NK-92 (cell line): Measurements from ENCODE around the gene PRR36.
"Not testable (repeated sequence)": the region's sequence is repeated elsewhere in the genome, so short reads cannot be mapped to it uniquely, and the experiment has no call there.

Source experiments
- DNase-seq: peaks from one replicate; lab custom pipeline; 2025; ENCODE audit not compliant: unreplicated experiment; lab: John Stamatoyannopoulos, UW

Gene PRR36

GRCh38 chr19:7900401-7900870, 26.2 kb upstream of the PRR36 start:
- no peak for DNase-seq

DNA sequence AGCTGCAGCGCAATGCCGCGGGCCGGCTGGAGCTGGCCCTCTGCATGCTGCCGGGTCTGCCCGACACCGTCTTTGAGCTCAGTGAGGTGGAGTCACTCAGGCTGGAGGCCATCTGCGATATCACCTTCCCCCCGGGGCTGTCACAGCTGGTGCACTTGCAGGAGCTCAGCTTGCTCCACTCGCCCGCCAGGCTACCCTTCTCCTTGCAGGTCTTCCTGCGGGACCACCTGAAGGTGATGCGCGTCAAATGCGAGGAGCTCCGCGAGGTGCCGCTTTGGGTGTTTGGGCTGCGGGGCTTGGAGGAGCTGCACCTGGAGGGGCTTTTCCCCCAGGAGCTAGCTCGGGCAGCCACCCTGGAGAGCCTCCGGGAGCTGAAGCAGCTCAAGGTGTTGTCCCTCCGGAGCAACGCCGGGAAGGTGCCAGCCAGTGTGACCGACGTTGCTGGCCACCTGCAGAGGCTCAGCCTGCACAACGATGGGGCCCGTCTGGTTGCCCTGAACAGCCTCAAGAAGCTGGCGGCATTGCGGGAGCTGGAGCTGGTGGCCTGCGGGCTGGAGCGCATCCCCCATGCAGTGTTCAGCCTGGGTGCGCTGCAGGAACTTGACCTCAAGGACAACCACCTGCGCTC, 25.7 kb upstream of the PRR36 start:
- DNase-seq: no peak

DNA sequence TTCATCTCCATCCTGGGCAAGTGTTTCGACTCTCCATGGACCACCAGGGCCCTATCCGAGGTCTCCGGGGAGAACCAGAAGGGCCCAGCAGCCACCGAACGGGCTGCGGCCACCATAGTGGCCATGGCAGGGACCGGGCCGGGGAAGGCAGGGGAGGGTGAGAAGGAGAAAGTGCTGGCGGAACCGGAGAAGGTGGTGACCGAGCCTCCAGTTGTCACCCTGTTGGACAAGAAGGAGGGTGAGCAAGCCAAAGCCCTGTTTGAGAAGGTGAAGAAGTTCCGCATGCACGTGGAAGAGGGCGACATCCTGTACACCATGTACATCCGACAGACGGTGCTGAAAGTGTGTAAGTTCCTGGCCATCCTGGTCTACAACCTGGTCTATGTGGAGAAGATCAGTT, 24.8 kb upstream of the PRR36 start:
- DNase-seq: no peak

- DNase-seq: no peak
These were observed 23.1 kb upstream of the PRR36 start for GRCh38 chr19:7897292-7897691.

DNA sequence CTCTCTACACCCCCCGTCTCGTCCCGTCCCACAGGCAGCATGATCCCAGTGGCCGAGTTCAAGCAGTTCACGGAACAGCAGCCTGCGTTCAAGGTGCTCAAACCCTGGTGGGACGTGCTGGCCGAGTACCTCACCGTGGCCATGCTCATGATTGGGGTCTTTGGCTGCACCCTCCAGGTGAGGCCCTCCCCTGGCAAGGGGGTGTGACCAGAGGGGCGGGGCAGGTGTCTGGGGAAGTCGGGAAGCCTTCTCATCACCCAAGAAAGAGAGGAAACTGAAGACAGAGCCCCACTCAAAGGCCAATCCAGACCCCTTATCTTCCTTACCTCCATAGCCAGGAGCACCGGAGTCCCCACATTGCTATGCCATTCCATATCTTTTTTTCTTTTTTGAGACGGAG, 21.4 kb upstream of the PRR36 start:
- DNase-seq: no peak

DNA sequence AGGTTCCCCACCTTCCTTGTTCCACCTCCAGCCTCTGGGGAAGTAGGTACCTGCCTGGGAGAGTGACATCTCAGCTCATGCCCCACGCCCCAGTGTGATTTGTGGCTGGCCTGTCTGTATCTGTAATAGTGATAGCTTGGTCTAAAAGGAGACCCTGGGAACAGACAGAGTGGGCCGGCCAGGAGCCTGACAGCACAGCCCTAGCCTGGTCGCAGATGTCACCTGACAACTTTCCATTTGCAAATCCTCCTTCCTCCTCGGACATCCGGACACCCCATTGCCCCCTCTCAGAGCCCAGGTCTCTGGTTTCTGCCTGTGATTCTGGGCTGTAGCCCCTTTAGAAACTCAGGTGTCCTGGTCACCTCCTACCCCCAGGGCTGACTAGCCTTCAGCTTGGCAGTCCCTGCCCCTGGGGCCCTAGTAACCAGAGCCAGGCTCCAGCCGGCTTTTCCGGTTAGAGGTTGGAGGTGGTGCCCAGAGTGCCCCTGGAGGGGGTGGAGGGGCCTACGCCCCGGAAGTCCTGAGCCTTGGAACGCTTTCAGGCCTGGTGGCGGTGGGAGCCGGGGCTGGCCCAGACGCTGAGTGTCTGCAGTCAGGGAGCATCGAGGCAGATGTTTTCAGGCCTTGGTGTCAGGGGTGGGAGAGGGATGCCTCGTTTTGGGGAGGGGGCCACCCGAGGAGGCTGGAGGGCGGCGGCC, 20.6 kb upstream of the PRR36 start:
- no peak for DNase-seq

GRCh38 chr19:7893362-7894101, 19.3 kb upstream of the PRR36 start:
- DNase-seq: not testable (repeated sequence)

GRCh38 chr19:7888826-7889217, 14.6 kb upstream of the PRR36 start:
- no peak for DNase-seq

GRCh38 chr19:7888145-7888825, 14.1 kb upstream of the PRR36 start, which contains the start of gene LRRC8E:
Gene LRRC8E (plus strand): TSS chr19:7888510. CDS start chr19:7895604, 7,094 bp downstream.
- DNase-seq: no peak

- DNase-seq: no peak
These were observed 13.4 kb upstream of the PRR36 start for GRCh38 chr19:7887408-7888144.

- DNase-seq: no peak
These were observed 11.6 kb upstream of the PRR36 start for GRCh38 chr19:7885818-7886217.

DNA sequence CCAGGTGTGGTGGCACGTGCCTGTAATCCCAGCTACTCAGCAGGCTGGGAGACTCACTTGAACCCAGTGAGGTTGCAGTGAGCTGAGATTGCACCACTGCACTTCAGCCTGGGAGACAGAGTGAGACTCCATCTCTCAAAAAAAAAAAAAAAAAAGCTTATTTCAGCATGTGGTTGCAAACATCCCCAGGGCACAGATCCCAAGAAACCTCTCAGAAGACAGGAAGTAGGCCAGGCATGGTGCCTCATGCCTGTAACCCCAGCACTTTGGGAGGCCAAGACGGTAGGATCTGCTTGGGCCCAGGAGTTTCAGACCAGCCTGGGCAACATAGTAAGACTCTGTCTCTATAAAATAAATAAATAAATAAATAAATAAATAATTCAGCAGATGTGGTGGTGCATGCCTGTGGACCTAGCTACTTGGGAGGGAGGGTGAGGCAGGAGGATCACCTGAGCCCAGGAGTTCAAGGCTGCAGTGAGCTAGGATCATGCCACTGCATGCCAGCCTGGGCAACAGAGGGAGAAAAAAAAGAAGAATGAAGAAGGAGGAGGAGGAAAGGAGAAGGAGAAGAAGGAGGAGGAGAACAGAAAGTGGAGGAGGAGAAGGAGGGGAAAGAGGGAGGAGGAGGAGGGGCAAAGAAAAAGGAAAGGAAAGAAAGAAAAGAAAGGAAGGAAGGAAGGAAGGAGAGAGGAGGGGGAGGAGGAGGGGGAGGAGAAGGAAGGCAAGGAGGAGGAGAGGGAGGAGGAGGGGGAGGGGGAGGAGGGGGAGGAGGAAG, 9.8 kb upstream of the PRR36 start:
- DNase-seq: no peak

- DNase-seq: no peak
These were observed 8.9 kb upstream of the PRR36 start for GRCh38 chr19:7883105-7883504.

- DNase-seq: no peak
These were observed 7.7 kb upstream of the PRR36 start for GRCh38 chr19:7881910-7882309.

- no peak for DNase-seq
These were observed 5.6 kb upstream of the PRR36 start for GRCh38 chr19:7879836-7880235.

DNA sequence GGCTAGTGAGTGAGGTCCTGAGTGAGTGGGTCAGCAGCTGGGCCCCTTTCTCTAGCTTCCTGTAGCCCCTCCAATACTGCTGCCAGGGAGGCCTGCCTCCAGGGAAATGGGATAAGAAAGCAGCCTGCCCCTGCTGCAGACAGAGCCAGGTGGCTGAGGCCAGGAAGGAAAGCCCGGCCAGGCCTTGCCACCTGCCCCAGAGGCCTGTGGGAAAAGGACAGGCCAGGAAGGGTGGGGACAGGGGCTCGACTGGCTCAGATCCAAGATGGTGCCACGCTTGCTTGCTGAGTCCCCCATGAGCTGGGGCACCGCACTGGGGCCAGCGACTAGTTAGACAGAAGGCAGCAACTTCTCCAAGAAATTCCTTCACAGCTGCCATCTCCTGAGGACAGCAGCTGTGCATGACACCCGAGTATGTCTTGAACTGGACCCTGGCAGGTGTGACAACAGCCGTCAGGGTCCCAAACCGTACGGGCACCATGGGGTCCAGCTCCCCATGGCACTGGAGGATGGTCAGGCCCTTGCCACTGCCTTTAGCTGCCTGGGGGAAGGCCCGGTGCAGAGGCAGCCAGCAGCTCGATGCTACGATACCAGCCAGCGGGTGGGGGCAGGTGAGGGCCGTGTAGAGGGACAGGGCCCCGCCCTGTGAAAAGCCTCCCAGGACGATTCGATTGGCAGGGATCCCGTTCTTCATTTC, 5.1 kb upstream of the PRR36 start:
- no peak for DNase-seq

DNA sequence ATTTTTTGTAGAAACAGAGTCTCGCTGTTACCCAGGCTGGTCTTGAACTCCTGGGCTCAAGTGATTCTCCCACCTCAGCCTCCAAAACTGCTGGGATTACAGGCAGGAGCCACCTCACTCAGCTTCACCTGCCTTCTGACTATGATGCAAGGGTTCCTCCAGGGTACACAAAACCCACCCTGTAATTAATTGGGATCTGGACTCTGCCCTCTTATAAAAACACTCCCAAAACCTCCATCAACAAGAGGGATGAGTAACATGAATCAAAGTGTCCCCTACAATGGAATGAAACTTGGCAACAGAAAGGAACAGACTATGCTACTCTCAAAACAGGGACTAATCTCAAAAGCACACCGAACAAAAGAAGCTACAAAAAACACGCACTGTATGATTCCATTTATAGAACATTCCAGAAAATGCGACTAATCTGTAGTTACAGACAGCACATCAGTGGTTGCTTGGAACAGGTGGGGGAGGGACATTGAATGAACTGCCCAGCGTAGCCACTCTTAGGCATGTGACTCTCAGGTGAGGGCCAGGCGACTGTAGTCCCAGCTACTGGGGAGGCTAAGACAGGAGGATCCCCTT, 3.2 kb upstream of the PRR36 start:
- DNase-seq: no peak

DNA sequence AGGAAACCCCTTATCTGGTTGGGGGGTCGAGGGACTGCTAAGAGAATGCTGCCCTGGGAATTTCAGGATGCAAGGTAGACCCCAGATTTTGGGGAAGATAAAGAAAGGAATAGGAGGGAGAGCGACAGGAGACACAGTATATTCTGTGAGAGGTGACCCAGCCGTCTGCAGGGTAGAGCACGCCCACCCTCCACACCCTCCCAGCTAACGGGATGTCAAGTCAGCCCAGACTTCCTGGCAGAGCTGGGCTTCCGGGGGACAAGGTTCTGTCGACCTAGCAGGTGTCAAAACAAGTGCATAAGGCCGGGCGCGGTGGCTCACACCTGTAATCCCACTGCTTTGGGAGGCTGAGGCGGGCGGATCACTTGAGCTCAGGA, 695 bp upstream of the PRR36 start:
- DNase-seq: no peak
